HG02763 (cell line): Measurements from ENCODE around the gene NR4A1.
A peak's percentile ranks its signal among the peaks of the same experiment; 100 is the strongest.

ENCODE experiments used
- ATAC-seq: cut with Tn5 transposase; IDR thresholded peaks from one replicate; pipeline ENCODE4 v1.9.1; 2021; ENCODE audit warnings: mild to moderate bottlenecking, moderate library complexity; ENCODE audit not compliant: unreplicated experiment

NR4A1 gene

DNA sequence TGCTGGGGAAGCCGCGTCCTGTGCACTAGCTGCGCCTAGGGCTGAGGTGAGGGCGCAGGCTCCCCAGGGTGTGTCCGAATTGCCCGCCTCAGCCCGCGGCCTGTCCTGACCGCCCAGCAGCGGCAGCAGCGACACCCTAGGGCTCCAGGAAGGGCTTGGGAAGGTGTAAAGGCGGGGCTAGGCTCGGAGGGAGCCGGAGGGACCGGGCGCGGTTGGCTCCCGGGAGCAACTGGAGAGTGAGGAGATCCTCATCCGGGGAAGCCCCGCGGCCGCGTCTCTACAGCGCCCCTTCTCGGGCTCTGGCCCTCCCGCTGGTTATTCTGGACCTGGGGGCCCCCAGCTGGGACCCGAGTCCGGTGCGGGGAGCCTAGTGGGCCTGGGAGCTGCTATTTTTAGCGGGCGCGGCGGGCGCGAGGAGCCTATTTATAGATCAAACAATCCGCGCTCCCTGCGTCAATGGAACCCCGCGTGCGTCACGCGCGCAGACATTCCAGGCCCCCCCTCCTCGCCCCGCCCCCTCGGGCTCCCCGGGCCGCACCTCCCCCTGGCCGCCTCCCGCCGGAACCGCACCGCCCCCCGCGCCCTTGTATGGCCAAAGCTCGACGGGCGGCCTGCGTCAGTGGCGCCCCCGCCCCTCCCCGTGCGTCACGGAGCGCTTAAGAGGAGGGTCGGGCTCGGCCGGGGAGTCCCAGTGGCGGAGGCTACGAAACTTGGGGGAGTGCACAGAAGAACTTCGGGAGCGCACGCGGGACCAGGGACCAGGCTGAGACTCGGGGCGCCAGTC lies at the start of gene NR4A1:
NR4A1 (plus strand) TSS at position 685 of the 784 bp plus-strand sequence. CDS start 2,887 bp downstream, outside the sequence.
- ATAC-seq = peak; percentile 77

DNA sequence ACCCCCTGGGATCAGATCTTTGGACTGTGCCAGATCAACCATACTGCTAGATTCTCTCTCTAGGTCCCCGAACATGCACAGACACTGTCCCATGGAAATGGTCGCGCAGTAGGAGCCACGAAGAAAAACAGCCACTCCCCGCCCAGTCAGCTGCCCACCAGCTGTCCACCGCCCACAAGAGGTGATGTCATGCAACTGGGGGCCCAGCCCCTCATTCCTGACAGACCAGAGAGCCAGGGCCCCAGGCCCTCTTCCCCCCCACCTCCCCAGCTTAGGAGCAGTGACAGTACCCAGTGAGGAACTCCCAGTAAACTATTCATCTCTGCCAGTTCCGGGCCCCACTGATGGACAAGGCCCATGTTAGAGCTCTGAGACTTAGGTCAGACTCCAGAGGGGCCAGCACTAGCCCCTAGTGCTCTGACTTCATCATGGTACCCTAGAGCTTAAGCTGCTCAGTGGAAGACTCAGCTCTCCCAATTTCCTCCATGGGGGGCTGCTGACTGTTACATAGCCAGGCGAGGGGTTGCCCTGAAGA lies 48.2 kb upstream of the NR4A1 start:
- ATAC-seq = no peak

DNA sequence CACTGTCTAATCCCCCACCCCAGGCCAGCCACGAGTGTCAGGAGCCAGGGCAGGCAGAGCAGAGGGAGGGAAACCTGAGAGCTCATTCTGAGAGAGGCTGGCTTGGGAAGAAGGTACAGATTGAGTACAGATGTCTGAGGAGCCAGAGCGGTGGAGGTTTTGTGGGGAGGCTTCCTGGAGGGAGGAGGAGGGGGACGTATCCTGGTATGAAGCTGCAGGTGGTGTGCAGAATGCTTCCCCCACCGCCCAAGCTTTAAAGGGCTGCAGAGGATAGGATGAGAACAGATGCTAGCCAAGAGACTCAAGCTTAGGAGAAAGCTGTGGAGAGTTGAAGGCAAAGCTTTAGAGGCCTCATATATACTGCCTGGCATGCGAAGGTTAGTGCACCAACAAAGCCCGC lies 47.7 kb upstream of the NR4A1 start:
- ATAC-seq = no peak

DNA sequence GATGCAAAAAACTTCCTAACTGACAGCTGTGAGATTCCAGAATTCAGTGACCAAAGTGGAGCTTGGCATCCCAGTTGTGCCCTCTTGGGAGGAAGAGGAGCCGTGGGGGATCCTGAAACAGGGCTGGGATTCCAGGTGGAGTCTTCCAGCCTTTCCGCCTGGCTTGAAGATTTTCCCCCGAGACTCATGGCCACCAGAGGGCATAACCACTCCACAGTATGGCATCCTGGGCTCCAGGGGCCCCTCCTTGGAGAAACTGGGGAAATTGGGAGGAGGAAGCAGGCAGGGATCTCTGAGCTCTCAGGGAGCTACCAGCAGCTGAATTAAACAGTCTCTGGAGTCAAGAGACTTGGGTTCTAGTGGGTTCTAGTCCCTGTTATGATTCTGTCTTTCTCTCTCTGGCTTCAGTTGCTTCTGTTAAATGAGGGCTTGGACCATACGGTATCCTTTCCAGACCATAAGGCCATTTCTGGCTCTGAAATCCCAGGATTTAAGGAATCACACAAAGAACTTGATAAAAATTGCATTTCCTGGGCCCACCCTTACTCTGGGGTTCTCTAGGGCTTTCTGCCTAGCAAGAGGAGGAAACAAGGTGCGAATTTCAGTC lies 47.1 kb upstream of the NR4A1 start:
- no peak for ATAC-seq

DNA sequence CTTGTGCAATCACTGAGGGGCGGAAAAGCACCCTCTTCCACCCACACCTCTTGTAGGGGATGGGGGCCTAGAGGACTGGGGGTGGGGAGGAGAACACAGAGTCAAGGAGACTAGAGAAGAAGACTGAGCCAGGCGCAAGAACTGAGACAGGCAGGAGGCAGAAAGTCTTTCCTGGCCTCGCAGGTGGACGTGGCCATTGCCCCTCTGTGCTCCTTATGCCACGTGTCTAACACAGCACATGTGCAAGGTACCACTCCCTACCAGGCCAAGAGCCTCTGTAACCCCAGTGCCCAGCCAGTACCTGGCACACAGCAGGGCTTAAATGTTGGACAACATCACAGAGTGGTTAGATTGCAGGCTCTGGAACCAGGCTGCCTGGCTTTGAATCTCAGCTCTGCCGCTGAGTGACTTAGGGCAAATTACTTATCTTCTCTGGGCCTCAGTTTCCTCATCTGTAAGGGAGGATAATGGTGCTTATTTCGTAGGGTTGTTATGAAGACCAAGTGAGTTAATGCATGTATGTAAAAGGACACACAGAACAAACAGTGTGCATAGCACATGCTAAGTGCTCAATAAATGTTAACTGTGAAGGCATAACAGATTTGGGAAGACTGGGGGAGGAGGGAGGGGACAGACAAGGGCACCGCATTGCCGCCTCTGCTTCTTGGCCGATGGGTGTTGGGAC lies 45.9 kb upstream of the NR4A1 start:
- no peak for ATAC-seq

DNA sequence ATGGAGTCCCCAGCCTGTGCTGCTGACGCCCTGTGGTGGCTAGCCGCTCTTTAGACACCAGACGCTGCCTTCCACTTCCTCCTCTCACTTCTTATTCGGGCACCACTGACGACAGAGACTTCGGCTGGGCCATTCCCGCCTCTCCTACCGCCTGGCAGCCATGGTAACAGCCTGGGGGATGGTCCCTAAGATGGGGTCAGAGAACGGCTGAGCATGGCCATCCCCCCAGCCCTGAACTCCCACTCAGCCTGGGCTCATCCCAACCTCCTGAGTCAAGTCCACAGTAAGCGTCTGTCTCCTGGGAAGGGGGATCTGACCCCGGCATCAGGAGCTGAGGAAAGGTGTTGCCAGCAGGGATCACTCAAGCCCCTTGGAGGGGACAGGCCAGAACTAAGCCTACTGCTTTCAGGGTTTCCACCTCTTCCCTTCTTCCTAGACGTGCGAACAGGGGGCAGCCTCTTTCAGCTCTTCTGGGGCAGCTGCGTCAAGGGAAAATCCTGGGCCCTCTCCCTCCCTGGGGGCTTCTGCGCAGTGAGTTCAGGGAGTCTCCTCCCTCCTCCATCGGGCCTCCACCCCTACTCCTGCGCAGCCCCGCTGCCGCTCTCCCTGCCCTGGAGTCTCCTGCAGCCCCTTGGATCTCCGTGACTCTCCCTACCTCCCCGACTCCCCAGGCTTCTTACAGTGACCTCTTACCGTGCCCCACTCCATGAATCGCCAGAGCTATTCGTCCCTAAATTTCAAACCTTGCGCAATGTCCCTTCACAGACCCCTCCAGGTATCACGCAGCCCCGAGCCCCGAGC lies 45.1 kb upstream of the NR4A1 start:
- peak; percentile 69 for ATAC-seq

DNA sequence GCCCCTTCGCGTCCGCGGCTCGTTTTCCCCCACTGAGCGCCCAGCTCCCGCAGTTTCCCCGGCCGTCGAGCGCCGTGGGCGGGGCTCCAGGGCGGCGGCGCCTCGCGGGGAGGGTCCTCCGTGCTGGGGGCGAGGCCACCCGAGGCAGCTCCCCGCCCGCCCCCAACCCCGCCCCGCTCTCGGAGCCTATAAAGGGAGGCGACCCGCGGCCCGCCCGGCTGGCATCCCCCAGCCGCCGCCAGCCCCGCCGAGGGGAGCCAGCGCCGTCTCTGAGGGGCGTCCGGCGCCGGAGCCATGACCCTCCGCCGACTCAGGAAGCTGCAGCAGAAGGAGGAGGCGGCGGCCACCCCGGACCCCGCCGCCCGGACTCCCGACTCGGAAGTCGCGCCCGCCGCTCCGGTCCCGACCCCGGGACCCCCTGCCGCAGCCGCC lies 44.5 kb upstream of the NR4A1 start, which contains the start of gene TAMALIN:
TAMALIN (plus strand) TSS at position 221 of the 432 bp plus-strand sequence; CDS start at position 295, 74 bp downstream.
- ATAC-seq = no peak

DNA sequence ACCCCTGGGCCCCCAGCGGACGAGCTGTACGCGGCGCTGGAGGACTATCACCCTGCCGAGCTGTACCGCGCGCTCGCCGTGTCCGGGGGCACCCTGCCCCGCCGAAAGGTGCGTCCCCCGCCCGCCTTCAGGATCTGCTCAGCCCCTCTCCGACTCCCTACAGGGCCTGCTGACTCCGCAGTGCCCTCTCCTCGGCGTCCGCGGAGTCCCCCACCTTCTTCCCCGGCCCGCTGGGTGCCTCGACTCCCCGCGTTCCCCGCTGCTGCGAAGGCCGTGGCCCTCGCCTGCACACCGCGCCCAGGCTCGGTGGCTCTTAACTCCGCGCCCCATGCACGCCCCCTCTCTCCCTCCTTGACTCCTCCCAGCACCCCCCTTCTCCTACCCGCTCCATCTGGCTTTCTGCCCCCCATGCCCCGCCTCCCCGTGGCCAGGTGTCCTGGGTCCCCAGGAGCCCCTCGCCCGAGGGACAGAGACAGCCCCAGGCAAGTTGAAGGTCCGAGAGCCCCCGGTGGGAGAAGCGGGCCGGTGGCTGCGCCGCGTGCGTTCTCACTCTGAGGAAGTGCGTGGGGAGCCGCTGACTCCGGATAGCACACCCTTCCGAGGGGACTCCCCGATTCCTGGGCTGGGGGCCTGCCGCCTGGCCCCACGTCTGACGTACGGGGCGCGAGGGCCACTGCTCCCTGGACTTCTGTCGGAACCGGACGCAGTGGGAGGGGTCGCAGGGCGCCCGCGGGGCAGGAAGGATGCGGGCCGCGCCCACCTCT lies 43.9 kb upstream of the NR4A1 start:
- ATAC-seq = no peak

DNA sequence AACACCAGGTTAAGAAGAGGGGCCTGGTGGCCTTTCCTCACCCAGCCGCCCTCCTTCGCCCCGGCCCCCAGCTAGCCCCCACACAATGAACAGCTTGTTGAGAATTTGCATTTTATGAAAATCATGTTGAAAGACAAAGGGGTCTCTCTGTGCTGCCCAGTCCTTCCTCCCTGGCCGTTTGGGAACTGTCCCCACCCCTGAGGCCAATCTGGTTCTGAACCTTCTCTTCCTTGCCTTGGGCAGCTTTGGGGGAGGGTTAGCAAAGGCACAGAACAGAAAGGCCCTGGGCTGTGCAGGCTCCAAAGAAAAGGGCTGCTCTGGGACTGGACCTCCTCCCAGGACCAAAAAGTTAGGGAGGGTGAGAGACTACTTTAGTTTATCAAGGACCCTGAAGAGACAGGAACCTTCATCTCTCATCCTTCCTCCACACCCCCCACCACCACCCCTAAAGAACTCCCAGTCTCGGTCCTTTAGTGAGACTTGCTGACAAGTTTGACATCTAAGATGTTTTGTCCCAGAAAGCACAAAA lies 43.2 kb upstream of the NR4A1 start:
- ATAC-seq = no peak

DNA sequence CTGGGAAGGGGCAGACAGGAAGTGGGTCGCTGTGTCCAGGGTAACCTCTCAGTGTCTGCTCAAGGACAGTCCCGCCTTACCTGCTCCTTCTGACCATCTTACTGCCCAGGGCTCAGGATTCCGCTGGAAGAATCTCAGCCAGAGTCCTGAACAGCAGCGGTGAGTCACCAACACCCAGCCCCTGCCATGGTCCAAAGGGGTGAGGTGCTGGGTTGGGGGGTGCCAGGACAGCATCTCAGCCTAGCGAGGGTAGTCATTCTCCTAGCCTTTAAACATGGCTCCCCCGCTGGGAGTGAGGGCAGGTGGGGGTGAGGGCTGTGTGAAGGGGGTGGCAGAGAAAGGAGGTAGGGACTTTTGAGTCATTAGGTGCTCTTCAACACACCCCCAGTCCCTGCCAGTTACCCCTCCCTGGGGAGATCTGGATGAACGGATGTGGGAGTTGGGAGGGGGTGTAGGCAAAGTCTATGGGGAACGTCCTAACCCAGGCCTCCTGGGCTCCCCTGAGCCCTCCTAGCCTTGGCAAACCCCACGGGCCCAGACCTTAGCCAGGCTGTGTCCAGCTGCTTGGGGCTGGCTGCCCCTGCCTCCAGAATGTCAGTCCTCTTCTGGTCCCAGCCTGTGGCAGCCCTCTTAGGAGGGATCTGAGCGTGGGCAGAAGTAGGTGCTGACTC lies 42.0 kb upstream of the NR4A1 start:
- ATAC-seq = no peak

DNA sequence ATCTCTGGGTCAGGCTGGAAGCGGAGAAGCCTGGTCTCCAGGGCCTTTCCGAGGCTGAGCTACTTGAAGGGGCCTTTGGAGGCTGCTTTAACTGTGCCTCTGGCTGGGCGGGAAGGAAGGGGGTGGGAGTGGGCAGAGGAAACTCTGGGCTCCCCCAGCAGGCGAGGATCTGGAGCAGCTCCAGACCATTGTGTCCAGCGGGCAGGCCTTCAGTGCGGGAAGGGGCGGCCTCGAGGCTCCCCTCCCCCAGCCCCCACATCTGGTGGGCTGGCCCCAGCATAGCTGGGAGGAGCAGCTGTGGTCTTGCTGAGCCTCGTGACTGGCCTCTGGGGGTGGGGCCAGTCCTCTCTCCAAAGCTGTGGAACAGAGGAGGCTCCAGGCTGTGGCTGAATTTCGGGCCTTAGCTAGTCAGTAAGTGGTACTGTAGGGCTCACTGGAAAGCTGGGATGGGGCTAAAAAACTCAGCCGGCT lies 41.1 kb upstream of the NR4A1 start:
- no peak for ATAC-seq

DNA sequence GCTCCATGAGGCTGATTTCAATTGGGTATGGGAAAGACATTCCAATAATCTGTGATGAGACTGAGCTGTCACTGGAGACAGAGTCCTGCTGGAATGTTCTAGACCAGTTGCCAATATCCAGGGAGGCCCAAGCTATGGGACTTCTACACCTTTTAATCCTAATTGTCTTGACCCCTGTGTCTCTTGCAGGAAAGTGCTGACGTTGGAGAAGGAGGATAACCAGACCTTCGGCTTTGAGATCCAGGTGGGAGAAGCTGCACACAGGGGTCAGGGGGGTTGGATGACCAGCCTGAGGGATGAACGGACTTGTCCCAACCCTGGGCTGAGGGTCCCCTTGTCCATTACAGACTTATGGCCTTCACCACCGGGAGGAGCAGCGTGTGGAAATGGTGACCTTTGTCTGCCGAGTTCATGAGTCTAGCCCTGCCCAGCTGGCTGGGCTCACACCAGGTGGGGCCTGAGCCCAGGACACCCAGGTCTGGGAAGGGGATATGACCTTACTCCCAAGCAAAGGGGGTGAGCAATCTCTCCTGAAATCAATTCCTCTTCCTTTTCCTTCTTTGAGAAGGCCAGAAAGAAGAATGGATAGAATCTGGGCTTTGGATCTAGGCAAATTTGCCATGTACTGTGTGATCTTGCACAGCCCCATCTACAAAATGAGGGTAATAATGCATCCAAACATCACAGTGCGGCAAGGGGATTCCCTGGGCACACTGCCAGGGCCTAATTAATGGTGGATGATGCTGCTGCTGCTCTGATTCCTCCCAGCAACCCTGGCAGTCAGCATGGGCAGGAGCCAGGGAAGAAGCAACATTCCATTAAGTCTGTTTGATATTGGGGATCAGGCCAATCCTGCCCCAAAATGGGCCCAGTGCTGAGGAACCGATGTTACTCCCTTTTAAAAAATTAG lies 40.3 kb upstream of the NR4A1 start:
- no peak for ATAC-seq

DNA sequence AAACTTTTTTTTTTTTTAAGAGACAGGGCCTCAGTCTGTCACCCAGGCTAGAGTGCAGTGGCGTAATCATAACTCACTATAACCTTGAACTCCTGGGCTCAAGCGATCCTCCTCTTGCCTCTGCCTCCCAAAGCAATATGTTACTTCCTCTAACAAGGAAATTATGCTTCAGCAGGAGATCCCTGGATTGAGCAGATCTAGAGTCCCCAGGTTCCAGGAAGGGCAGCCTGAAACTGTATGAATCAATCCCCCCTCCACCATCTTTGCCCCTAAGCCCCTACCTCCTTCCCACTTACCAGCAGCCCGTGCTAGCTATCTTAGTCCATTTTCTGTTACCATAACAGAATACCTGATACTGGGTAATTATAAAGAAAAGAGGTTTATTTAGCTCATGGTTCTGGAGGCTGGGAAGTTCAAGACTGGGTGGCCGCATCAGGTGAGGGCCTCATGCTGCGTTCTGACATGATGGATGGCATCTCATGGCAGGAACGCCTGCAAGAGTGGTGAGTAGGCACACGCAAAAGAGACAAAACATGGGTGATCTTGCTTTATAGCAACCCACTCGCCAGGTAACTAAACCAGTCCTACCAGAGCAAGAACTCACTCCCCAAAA lies 39.5 kb upstream of the NR4A1 start:
- no peak for ATAC-seq

DNA sequence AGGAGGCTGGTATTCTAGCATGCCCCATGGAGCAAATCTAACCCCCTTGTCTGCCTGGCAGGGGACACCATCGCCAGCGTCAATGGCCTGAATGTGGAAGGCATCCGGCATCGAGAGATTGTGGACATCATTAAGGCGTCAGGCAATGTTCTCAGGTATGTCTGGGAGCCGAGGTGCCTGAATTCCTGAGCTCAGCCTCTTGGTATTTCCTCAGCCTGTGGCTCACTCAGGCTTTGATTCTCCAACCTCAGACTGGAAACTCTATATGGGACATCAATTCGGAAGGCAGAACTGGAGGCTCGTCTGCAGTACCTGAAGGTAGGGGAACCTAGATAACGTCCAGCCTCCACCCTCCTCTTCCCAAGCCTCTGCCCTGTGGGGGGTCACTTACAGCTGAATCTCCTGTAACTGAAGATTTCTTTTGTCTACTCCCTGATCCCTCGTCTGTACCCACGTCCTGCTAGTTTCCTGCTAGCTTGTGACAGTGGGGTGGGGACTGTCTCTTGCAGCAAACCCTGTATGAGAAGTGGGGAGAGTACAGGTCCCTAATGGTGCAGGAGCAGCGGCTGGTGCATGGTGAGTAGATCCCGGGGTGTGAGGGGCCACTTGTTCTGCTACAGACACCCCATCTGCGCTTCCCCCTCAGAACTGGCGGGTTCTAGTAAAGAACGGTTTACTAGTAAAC lies 37.5 kb upstream of the NR4A1 start:
- ATAC-seq = no peak

DNA sequence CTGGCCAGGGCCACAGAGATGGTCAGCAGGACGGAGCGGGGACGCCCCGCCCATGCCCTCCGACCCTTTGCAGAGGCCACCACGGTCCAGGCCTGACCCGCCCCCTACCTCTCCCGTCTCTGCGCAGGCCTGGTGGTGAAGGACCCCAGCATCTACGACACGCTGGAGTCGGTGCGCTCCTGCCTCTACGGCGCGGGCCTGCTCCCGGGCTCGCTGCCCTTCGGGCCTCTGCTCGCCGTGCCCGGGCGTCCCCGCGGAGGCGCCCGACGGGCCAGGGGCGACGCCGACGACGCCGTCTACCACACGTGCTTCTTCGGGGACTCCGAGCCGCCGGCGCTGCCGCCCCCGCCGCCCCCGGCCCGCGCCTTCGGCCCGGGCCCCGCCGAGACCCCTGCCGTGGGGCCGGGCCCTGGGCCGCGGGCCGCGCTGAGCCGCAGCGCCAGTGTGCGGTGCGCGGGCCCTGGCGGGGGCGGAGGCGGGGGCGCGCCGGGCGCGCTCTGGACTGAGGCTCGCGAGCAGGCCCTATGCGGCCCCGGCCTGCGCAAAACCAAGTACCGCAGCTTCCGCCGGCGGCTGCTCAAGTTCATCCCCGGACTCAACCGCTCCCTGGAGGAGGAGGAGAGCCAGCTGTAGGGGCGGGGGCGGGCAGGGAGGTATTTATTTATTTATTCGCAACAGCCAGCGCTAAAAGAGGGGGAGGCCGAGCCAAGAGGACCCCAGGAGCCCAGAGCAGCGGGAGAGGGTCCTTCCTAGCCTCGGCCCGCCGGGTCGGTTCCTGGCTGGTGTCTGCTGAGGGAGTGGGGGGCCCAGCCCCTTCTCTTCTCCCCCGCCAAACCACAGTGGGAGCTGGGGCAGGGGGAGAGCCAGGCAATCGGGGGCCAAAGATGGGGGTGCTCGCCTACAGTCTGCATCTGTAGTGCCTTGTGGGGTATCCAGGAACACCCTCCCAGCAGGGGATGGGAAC lies 36.4 kb upstream of the NR4A1 start:
- ATAC-seq = no peak

DNA sequence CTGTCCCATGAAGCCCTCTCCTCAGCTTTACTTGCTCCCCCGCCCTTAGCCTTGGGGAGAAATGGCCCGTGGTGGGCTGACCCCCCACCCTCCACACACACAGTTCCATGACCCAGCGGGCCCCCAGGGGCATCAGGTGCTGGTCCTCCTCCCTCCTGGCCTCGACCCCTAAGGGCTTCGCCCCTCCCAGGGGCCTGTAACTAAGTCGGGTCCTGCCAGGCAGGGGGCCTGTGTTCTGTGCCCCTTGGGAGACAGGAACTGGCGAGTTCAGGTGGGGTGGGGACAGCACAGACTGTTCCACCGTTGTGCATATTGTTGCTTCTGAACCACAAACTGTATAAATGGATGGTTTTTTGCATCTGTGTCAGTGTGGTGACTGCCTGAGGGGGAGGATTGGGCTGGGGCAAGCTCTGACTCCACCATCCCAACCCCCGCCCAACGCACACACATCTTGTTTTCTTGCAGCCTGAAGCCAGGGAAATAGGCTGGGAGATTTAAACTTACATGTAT lies 35.7 kb upstream of the NR4A1 start:
- ATAC-seq = no peak
